ENCODE data around the gene C1D.

The C1D gene

DNA sequence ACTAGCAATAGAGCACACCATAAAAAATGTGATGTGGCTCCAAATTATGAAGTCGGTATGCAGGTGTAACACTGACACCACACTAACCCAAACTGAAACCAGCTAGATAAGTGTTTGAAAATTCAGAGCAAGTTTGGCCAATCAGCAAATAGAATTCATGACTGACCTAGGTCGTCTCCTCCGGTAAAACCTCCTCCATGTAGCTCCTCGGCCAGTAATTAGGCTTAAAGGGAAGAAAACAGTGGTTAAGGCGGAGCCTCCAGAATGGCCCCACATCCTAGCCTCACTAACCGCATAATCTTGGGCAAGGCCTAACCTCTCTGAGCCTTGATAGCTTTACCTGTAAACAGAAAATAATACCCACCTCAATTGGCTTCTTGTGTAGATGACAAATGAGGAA lies 30.1 kb downstream of the C1D start:
- DNase-seq (ENCODE audit: low read depth): no peak
- no peak overlapping the region for H3K4me3 ChIP-seq (ENCODE audit: low read length)
- TF ChIP-seq CTCF (conservative IDR thresholded peaks at IDR 0.05; ENCODE audit: low read depth, low read length): no peak

DNA sequence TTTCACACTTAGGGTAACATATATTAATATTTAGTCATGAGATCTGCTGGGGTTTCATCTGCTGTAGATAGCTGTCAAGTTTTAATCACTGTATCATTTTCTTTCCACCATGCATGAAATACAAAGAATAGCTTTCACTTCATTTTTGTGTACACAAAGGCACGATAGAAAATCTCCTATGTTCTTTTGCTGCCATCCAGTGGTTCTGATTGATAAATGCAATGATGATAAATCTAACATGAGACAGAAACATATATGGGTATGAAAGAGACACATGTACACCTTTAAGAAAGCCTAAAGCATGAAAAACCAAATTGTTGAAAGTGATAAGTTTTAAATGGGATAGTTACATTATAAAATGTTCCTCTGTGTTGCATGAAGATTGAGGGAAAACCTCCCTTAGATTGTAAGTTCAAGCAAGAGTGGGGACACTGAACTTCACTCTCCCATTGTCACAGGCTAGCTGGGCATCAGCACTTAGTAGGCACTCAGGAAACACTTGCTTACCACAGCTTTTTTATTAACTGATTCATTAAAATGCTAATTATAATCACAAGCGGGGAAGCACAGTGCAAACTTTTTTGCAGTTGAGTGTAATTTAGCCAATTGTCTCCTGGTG lies 31.2 kb downstream of the C1D start:
- no peak overlapping the region for H3K4me3 ChIP-seq (ENCODE audit: low read length)
- DNase-seq (ENCODE audit: low read depth): peak; percentile 25
- TF ChIP-seq CTCF (conservative IDR thresholded peaks at IDR 0.05; ENCODE audit: low read depth, low read length): peak; percentile 56

DNA sequence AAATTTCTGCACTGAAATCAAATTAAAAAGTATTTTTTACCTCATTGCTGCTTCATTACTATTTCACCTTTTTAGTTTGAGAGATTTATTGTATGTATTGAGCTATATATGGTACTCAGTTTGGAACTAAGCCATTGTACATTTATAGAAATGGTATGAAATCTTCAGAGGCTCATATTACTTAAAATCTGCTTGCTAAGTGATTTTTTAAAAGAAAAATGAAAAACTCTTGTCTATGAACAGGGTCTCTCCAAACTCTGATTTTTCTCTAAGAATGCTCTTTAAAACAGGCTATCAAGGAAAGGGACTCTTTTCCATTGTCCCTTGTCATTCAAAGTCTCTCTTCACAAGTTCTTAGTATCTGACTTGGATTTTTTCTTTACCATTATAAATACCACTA lies 31.8 kb downstream of the C1D start:
- no peak for DNase-seq (ENCODE audit: low read depth)

DNA sequence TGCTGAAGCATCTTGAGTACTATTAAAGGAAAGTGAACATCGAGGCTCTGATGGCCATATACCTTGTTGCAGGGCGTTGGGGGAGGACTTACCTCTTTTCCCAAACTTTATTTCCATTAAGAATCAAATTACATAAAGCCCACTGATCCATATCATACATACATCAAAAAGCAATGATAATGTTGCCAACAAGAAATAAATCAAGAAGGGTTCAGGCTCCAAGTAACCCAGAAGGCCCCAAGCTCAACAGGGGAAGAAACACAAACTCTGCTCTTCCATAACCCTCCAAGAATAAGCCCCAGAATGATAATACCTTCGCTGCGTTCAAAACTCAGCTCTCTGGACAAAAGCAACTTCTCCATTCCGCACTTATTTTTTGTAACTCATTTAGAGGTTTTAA lies 32.3 kb downstream of the C1D start:
- no peak for TF ChIP-seq CTCF (conservative IDR thresholded peaks at IDR 0.05; ENCODE audit: low read depth, low read length)
- DNase-seq (ENCODE audit: low read depth): no peak
- no peak overlapping the region for H3K4me3 ChIP-seq (ENCODE audit: low read length)

More for the DNA sequence above, 31.8 kb downstream of the C1D start:
- H3K4me3 ChIP-seq (ENCODE audit: low read length): no peak overlapping the region
- TF ChIP-seq CTCF (conservative IDR thresholded peaks at IDR 0.05; ENCODE audit: low read depth, low read length): no peak

DNA sequence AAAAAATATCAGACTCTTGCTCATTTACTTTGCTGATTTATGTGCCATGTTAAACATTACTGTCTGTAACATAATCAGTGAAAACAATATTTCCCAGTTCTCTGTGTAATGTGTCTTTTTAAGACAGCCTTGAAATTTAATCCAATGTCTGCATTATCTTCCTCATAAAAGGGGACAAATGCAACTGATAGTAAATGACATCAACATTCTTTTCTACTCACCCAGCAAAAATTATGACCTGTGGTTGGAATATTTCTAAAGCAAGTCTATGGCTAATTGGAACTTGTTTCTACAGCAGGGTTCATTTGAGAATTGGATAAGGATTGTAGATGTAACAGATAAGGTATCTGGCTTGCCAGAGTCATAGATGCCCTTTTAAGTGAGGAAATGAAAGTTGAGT lies 34.8 kb downstream of the C1D start:
- H3K4me3 ChIP-seq (ENCODE audit: low read length): no peak overlapping the region
- TF ChIP-seq CTCF (conservative IDR thresholded peaks at IDR 0.05; ENCODE audit: low read depth, low read length): no peak
- DNase-seq (ENCODE audit: low read depth): no peak

GRCh38 chr2:68024450-68024849 lies 38.4 kb downstream of the C1D start:
- DNase-seq (ENCODE audit: low read depth): no peak
- no peak for TF ChIP-seq CTCF (conservative IDR thresholded peaks at IDR 0.05; ENCODE audit: low read depth, low read length)
- no peak overlapping the region for H3K4me3 ChIP-seq (ENCODE audit: low read length)

GRCh38 chr2:68023904-68024303 lies 38.9 kb downstream of the C1D start:
- DNase-seq (ENCODE audit: low read depth): no peak
- TF ChIP-seq CTCF (conservative IDR thresholded peaks at IDR 0.05; ENCODE audit: low read depth, low read length): no peak
- no peak overlapping the region for H3K4me3 ChIP-seq (ENCODE audit: low read length)
